ENCODE results near the gene DEF6. TPM values are rescaled to one million over a fixed set of nuclear protein-coding genes. Genes with fewer than 3 reads are reported as not detected.

The DEF6 gene, protein sequence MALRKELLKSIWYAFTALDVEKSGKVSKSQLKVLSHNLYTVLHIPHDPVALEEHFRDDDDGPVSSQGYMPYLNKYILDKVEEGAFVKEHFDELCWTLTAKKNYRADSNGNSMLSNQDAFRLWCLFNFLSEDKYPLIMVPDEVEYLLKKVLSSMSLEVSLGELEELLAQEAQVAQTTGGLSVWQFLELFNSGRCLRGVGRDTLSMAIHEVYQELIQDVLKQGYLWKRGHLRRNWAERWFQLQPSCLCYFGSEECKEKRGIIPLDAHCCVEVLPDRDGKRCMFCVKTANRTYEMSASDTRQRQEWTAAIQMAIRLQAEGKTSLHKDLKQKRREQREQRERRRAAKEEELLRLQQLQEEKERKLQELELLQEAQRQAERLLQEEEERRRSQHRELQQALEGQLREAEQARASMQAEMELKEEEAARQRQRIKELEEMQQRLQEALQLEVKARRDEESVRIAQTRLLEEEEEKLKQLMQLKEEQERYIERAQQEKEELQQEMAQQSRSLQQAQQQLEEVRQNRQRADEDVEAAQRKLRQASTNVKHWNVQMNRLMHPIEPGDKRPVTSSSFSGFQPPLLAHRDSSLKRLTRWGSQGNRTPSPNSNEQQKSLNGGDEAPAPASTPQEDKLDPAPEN
- 21.5 TPM for total RNA-seq
- long read RNA-seq, transcript DEF6-201 (11 exons, 2,262 nt) = major isoform, 46 of 63 reads
- long read RNA-seq, partial matches to known transcripts = 11 of 63 reads
- long read RNA-seq, other reads (novel, unspliced or antisense) = 6 of 63 reads

DNA sequence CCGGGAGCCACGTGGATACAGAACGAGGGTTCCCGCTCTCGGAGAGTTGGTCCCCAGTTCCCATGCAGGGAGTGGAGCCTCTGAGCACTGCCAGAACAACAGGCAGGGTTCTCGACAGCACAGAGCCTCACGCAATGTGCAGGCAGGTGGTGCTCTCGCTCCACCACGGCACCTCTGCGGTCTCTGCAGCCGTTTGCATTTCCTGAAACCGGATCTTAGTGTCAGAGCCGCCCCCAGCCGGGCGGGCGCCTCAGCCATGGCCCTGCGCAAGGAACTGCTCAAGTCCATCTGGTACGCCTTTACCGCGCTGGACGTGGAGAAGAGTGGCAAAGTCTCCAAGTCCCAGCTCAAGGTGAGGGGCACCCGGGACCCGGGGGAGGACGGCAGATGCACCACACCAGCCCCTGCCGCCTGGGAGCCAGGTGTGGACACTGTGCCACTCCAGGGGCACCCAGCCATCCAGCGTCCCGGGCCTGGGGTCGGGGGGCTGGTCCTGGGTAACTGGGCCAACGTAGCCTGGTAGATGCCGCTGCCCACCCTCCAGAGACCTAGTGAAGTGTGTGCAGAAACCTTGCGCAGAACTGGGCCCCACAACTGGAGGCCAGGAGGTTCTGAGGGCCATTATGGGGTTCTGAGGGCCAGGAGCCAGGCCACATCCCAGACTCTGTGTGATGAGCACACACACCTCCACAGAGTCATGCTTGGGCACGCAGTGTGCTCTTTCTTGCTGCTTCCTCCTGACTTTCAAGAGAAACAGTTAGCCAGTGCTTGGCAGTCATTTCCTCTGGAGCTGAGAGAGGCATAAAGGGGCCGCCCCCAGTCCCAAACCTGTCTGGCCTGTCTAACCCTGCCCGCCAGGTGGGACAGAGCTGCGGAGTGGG, at the start of gene DEF6:
TSS of gene DEF6 (plus strand) at position 218 of the 881 bp plus-strand sequence. CDS start at position 257, 39 bp downstream.
- ATAC-seq (peak; percentile 92), DNase-seq (peak; percentile 92)
- H3K36me3 ChIP-seq = peaks cover 35% of the 10 kb centered on the region
- TF ChIP-seq, protein P1, sequence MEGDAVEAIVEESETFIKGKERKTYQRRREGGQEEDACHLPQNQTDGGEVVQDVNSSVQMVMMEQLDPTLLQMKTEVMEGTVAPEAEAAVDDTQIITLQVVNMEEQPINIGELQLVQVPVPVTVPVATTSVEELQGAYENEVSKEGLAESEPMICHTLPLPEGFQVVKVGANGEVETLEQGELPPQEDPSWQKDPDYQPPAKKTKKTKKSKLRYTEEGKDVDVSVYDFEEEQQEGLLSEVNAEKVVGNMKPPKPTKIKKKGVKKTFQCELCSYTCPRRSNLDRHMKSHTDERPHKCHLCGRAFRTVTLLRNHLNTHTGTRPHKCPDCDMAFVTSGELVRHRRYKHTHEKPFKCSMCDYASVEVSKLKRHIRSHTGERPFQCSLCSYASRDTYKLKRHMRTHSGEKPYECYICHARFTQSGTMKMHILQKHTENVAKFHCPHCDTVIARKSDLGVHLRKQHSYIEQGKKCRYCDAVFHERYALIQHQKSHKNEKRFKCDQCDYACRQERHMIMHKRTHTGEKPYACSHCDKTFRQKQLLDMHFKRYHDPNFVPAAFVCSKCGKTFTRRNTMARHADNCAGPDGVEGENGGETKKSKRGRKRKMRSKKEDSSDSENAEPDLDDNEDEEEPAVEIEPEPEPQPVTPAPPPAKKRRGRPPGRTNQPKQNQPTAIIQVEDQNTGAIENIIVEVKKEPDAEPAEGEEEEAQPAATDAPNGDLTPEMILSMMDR (IDR thresholded peaks at IDR 0.05) = peak; percentile 78
- H3K27ac ChIP-seq = peak within 1 kb of the TSS; percentile 87
- intact Hi-C loops (cut with DNase I) = no loop called here
- peak within 1 kb of the TSS; percentile 61 for H3K4me3 ChIP-seq
- no peaks in the 10 kb centered on the region for H3K27me3 ChIP-seq (ENCODE audit: low read depth)
- no peaks in the 10 kb centered on the region for H3K9me3 ChIP-seq
- H3K4me1 ChIP-seq = peaks cover 43% of the 10 kb centered on the region

DNA sequence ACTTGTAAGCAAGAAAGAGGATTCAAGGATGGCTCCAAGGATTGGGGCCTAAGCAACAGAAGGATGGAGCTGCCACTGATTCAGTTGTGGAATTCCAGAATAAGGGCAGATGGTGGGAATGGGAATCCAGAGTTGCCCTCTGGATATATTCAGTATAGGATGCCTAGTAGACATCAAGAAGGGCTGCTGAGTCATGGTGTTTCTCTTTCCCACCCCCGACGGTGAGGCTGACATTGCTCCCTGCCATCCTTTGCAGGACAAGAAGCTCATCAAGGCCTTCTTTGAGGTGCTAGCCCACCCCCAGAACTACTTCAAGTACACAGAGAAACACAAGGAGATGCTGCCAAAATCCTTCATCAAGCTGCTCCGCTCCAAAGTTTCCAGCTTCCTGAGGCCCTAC, 49.3 kb upstream of the DEF6 start:
- Histone ChIP-seq H3K36me3 (peaks cover 23% of the 10 kb centered on the region), H3K27ac (no peak overlapping the region), H3K9me3 (no peaks in the 10 kb centered on the region), H3K4me3 (no peak overlapping the region), H3K27me3 (ENCODE audit: low read depth) (no peaks in the 10 kb centered on the region), H3K4me1 (no peaks in the 10 kb centered on the region)
- TF ChIP-seq, protein P1 (IDR thresholded peaks at IDR 0.05) = no peak
- DNase-seq (no peak), ATAC-seq (no peak)
- intact Hi-C loops (cut with DNase I) = no loop called here

DNA sequence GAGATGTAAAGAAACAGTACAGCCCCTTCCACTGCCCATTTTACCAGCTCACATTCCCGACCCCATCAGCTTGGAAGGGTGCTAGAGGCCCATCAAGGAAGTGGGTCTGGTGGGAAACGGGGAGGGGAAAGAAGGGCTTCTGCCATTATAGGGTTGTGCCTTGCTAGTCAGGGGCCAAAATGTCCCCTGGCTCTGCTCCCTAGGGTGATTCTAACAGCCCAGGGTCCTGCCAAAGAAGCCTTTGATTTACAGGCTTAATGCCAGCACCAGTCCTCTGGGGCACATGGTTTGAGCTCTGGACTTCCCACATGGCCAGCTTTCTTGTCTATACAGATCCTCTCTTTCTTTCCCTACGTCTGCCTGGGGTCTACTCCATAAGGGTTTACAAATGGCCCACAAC, 48.7 kb upstream of the DEF6 start:
- no peaks in the 10 kb centered on the region for H3K9me3 ChIP-seq
- TF ChIP-seq, protein P1 (IDR thresholded peaks at IDR 0.05) = no peak
- H3K4me3 ChIP-seq = no peak overlapping the region
- no peaks in the 10 kb centered on the region for H3K4me1 ChIP-seq
- intact Hi-C loops (cut with DNase I) = no loop called here
- no peak for DNase-seq
- no peak for ATAC-seq
- no peak overlapping the region for H3K27ac ChIP-seq
- no peaks in the 10 kb centered on the region for H3K27me3 ChIP-seq (ENCODE audit: low read depth)
- H3K36me3 ChIP-seq = peaks cover 23% of the 10 kb centered on the region

DNA sequence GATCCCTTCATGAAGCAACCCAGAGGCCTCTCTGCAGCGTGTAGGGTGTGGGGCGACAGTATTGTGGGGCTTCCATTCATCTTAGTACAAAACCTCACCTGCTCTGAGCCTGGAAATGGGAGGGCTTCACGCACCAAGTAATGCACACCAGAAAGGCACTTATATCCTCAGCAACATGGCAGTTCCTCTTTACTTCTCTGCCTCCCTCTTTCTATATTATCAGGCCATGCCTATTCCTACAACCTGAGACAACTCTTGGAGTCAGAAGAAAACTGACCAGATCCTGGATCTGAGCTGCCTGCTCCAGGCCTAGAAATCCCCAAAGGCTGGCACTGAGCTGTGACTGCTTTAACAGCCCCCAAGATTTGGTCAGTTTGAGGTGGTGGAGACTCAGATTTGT, 45.7 kb upstream of the DEF6 start:
- Histone ChIP-seq H3K36me3 (no peaks in the 10 kb centered on the region), H3K27ac (no peak overlapping the region), H3K27me3 (ENCODE audit: low read depth) (no peaks in the 10 kb centered on the region), H3K4me3 (no peak overlapping the region), H3K9me3 (no peaks in the 10 kb centered on the region), H3K4me1 (no peaks in the 10 kb centered on the region)
- TF ChIP-seq, protein P1 (IDR thresholded peaks at IDR 0.05) = no peak
- intact Hi-C loops (cut with DNase I) = no loop called here
- DNase-seq (no peak), ATAC-seq (no peak)

DNA sequence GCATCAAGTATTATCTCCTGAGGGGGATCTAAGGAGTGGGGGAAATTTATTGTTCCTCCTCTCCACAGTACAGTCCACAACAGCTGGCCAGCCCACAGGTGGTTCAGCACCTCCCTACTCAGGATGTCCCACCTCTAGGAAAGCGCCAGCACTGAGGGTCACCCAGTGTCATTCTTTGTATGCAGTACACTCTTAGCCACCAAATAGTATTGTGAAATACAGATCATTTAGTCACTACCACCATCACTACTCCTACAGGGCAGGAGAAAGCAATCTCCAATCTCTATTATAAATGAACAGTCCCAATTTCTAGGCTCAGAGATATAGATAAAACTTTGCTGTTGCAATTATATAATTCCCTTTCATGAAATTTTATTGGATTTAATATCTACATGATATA, 44.4 kb upstream of the DEF6 start:
- Histone ChIP-seq H3K4me1 (peaks cover 6% of the 10 kb centered on the region), H3K4me3 (no peak overlapping the region), H3K36me3 (no peaks in the 10 kb centered on the region), H3K27ac (no peak overlapping the region), H3K27me3 (ENCODE audit: low read depth) (no peaks in the 10 kb centered on the region), H3K9me3 (no peaks in the 10 kb centered on the region)
- ATAC-seq (no peak), DNase-seq (no peak)
- intact Hi-C loops (cut with DNase I) = no loop called here
- TF ChIP-seq, protein P1 (IDR thresholded peaks at IDR 0.05) = no peak

Data from lower lobe of right lung (tissue), 2 donors.